CD14-positive monocyte (primary cell): ENCODE results near the gene SMAGP. TPM values are rescaled to one million over a fixed set of nuclear protein-coding genes. Genes with fewer than 3 reads are reported as not detected.
"Not testable (repeated sequence)": the region's sequence is repeated elsewhere in the genome, so short reads cannot be mapped to it uniquely, and the experiment has no call there.

Source experiments
- DNase-seq, 3 donors: peaks; one replicate each; pipeline ENCODE4 v3.0.0-alpha.2; 2011 to 2022
- H2AFZ ChIP-seq: 2 replicates; pipeline ENCODE4 v1.6.0; 2012; ENCODE audit warnings: mild to moderate bottlenecking, low read depth, low read length, inconsistent platforms; ENCODE audit not compliant: insufficient read depth, poor library complexity, severe bottlenecking
- H3K27ac ChIP-seq, 2 donors: 1 replicate in 1 of 2; 2 replicates in 1 of 2; pipeline ENCODE4 v1.5.1; 2012 to 2013; ENCODE audit warnings: low read length in 2 of 2, control low read depth in 1 of 2, inconsistent platforms in 1 of 2, low read depth in 1 of 2, mild to moderate bottlenecking in 1 of 2
- H3K27me3 ChIP-seq, 2 donors: one replicate each; pipeline versions ENCODE4 v1.6.0 to v1.6.1; 2011 to 2013; ENCODE audit warnings: low read length in 2 of 2; ENCODE audit not compliant: control insufficient read depth in 2 of 2, insufficient read depth in 2 of 2
- H3K36me3 ChIP-seq, 2 donors: replicated peaks in 1 of 2; 1 replicate in 1 of 2; 2 replicates in 1 of 2; pipeline versions ENCODE4 v1.5.1 to v1.6.1; 2012 to 2013; ENCODE audit warnings: low read length in 2 of 2, control low read depth in 1 of 2, inconsistent platforms in 1 of 2, mild to moderate bottlenecking in 1 of 2; ENCODE audit not compliant: insufficient read depth in 2 of 2, control insufficient read depth in 1 of 2
- H3K4me1 ChIP-seq, 2 donors: 1 replicate in 1 of 2; 2 replicates in 1 of 2; pipeline versions ENCODE4 v1.5.1 to v1.6.1; 2012 to 2013; ENCODE audit warnings: low read length in 2 of 2, control low read depth in 1 of 2, inconsistent platforms in 1 of 2, mild to moderate bottlenecking in 1 of 2, moderate library complexity in 1 of 2; ENCODE audit not compliant: insufficient read depth in 2 of 2, control insufficient read depth in 1 of 2
- H3K4me2 ChIP-seq: replicated peaks from 2 replicates; pipeline ENCODE3; 2012; ENCODE audit warnings: low read length, moderate library complexity, mild to moderate bottlenecking; ENCODE audit not compliant: poor library complexity, severe bottlenecking; ENCODE audit errors: extremely low read depth
- H3K4me3 ChIP-seq, 3 experiments: fragments of 200-600 bp in 1 of 3; sonication (generic) in 1 of 3; replicated peaks in 1 of 3; 1 replicate in 2 of 3; 2 replicates in 1 of 3; pipeline ENCODE4 v1.5.1; 2011 to 2013; ENCODE audit warnings: low read length in 3 of 3, mild to moderate bottlenecking in 3 of 3, control low read depth in 2 of 3, low read depth in 2 of 3, inconsistent platforms in 1 of 3, moderate library complexity in 1 of 3
- H3K79me2 ChIP-seq: 2 replicates; pipeline ENCODE4 v1.6.0; 2012; ENCODE audit warnings: mild to moderate bottlenecking, control low read depth, inconsistent platforms, low read length, moderate library complexity; ENCODE audit not compliant: insufficient read depth
- H3K9ac ChIP-seq: 2 replicates; pipeline ENCODE4 v1.6.0; 2017; ENCODE audit warnings: low read length, mild to moderate bottlenecking; ENCODE audit not compliant: insufficient read depth, poor library complexity, severe bottlenecking
- H3K9me3 ChIP-seq, 2 donors: replicated peaks in 1 of 2; 1 replicate in 1 of 2; 2 replicates in 1 of 2; pipeline versions ENCODE4 v1.5.1 to v1.6.1; 2012 to 2013; ENCODE audit warnings: low read length in 2 of 2, control low read depth in 1 of 2; ENCODE audit not compliant: control insufficient read depth in 1 of 2, insufficient read depth in 1 of 2
- H4K20me1 ChIP-seq: 2 replicates; pipeline ENCODE4 v1.6.0; 2012; ENCODE audit warnings: mild to moderate bottlenecking, low read length, control low read depth, moderate library complexity; ENCODE audit not compliant: insufficient read depth
- H3K27ac Mint-ChIP-seq, 7 donors: one replicate each; pipeline ENCODE4 v1.8.0; 2020; ENCODE audit warnings: mild to moderate bottlenecking in 7 of 7, mixed read lengths in 7 of 7, moderate library complexity in 6 of 7, inconsistent platforms in 2 of 7
- H3K27me3 Mint-ChIP-seq, 3 donors: one replicate each; pipeline ENCODE4 v1.8.0; 2021 to 2022; ENCODE audit warnings: low read depth in 3 of 3, mild to moderate bottlenecking in 3 of 3, mixed read lengths in 3 of 3, moderate library complexity in 3 of 3, inconsistent platforms in 1 of 3
- H3K36me3 Mint-ChIP-seq, 2 donors: one replicate each; pipeline ENCODE4 v1.8.0; 2020; ENCODE audit warnings: mixed read lengths in 2 of 2, inconsistent platforms in 1 of 2, mild to moderate bottlenecking in 1 of 2
- H3K4me1 Mint-ChIP-seq: one replicate; pipeline ENCODE4 v1.8.0; 2020; ENCODE audit warnings: mild to moderate bottlenecking, mixed read lengths
- H3K4me3 Mint-ChIP-seq, 2 donors: one replicate each; pipeline ENCODE4 v1.8.0; 2020; ENCODE audit warnings: mild to moderate bottlenecking in 2 of 2, mixed read lengths in 2 of 2, moderate library complexity in 1 of 2
- H3K9me3 Mint-ChIP-seq, 7 donors: one replicate each; pipeline ENCODE4 v1.8.0; 2020 to 2022; ENCODE audit warnings: mixed read lengths in 7 of 7, mild to moderate bottlenecking in 6 of 7, moderate library complexity in 6 of 7, inconsistent platforms in 2 of 7
- WGBS: methylation state at CpG from one replicate; pipeline ENCODE4 v1.1.5; 2013; ENCODE audit warnings: missing lambda C conversion rate; ENCODE audit not compliant: insufficient coverage; 5-methylcytosine and 5-hydroxymethylcytosine counted together
- intact Hi-C, 2 donors: fragments of 100-400 bp; cut with micrococcal nuclease; formaldehyde crosslinking; loops; one replicate each; pipeline versions ENCODE4 v1.15.0 to v1.15.1; 2023
- polyA plus RNA-seq, 3 donors: library from polyadenylated mRNA; depleted of rRNA in 1 of 3; unstranded in 2 of 3; stranded (reverse) in 1 of 3; fragments of 300-500 nt in 2 of 3; fragments of >200 nt in 1 of 3; fragmentation: Illumina TruSeq in 2 of 3; gene quantifications; 1 replicate in 2 of 3; 2 replicates in 1 of 3; pipeline ENCODE4 v1.2.3, GENCODE V29; 2012 to 2021
- TF ChIP-seq, protein P1 (sequence below): fragments of 200-600 bp; IDR thresholded peaks from one replicate; pipeline ENCODE4 v1.8.0; 2022; ENCODE audit warnings: antibody characterized with exemption, mild to moderate bottlenecking

SMAGP gene
- polyA plus RNA-seq, 3 donors, result 2.6 to 6.6 (median 3.0) TPM

DNA sequence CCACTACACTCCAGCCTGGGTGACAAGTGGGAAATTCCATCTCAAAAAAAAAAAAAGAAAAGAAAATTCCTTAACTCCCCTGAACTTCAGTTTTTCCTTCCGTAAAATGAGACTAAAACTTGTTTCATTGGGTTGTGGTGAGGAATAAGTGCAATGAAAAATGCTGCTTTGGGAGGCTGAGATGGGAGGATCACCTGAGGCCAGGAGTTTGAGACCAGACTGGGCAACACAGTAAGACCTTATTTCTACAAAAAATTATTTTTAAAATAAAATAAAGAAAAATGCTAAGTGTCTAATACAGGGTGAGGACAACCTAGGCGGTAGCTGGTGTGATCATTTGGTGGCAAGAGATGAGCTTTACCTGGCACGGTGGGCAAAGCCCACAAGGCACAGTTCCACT, 6.9 kb downstream of the SMAGP start:
- Histone ChIP-seq H3K79me2 (no peaks in the 10 kb centered on the region), H2AFZ (no peak overlapping the region), H3K4me1 (no peaks in the 10 kb centered on the region), H3K27ac (no peak overlapping the region), H3K9ac (no peak overlapping the region), H3K36me3 (no peaks in the 10 kb centered on the region), H3K27me3 (peaks cover 0 to 5% of the 10 kb centered on the region in 2 donors), H3K4me3 (no peak overlapping the region), H3K4me2 (no peak overlapping the region), H3K9me3 (no peaks in the 10 kb centered on the region), H4K20me1 (no peaks in the 10 kb centered on the region)
- Mint-ChIP-seq H3K36me3 (no peaks in the 10 kb centered on the region), H3K9me3 (no peaks in the 10 kb centered on the region), H3K27me3 (peaks cover 0 to 11% (median 9%) of the 10 kb centered on the region in 3 donors), H3K4me1 (peaks cover 6% of the 10 kb centered on the region), H3K27ac (no peak overlapping the region), H3K4me3 (no peak overlapping the region)
- WGBS, result no CpG with 5 or more reads among the region's 3 CpGs
- TF ChIP-seq, protein P1, sequence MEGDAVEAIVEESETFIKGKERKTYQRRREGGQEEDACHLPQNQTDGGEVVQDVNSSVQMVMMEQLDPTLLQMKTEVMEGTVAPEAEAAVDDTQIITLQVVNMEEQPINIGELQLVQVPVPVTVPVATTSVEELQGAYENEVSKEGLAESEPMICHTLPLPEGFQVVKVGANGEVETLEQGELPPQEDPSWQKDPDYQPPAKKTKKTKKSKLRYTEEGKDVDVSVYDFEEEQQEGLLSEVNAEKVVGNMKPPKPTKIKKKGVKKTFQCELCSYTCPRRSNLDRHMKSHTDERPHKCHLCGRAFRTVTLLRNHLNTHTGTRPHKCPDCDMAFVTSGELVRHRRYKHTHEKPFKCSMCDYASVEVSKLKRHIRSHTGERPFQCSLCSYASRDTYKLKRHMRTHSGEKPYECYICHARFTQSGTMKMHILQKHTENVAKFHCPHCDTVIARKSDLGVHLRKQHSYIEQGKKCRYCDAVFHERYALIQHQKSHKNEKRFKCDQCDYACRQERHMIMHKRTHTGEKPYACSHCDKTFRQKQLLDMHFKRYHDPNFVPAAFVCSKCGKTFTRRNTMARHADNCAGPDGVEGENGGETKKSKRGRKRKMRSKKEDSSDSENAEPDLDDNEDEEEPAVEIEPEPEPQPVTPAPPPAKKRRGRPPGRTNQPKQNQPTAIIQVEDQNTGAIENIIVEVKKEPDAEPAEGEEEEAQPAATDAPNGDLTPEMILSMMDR, result no peak
- DNase-seq, result no peak
- intact Hi-C loops, result loop anchor here in 1 of 2 donors (10.0 kb wide), 2 partner anchors 49 to 81 kb away; partner anchors contain the start of genes CELA1 and POU6F1

DNA sequence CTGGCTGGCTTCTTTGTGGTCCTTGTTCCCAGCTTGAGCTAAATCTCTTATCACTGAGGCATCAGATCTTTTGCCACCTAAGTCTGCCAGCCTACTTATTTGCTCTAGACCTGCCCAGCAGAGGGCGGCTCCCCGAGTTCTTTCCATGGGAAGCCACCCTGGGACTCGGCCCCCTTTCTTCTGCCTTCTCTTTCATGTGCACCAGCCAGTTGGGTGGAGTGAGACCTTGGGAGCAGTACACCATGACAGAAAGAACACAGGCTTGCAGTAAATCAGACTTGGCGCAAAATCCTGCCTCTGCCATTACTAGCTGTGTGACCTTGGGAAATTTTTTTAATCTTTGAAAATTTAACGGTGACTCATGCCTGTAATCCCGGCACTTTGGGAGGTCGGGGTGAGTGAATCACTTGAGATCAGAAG, 7.4 kb downstream of the SMAGP start:
- H3K27ac ChIP-seq, result no peak overlapping the region
- peaks cover 0 to under 1% of the 10 kb centered on the region in 2 donors for H3K27me3 ChIP-seq
- H3K27me3 Mint-ChIP-seq, result peaks cover 0 to 6% (median 6%) of the 10 kb centered on the region in 3 donors
- peak in 1 of 3 donors; percentile 49 for DNase-seq
- no peaks in the 10 kb centered on the region for H4K20me1 ChIP-seq
- H3K4me2 ChIP-seq, result no peak overlapping the region
- H3K27ac Mint-ChIP-seq, result peak overlapping the region in 1 of 7 donors; percentile 7
- H2AFZ ChIP-seq, result peak overlapping the region; percentile 17
- no peaks in the 10 kb centered on the region for H3K79me2 ChIP-seq
- H3K9me3 ChIP-seq, result no peaks in the 10 kb centered on the region
- H3K36me3 Mint-ChIP-seq, result no peaks in the 10 kb centered on the region
- H3K4me1 ChIP-seq, result no peaks in the 10 kb centered on the region
- H3K36me3 ChIP-seq, result no peaks in the 10 kb centered on the region
- intact Hi-C loops, result loop anchor here in 1 of 2 donors (10.0 kb wide), 2 partner anchors 48 to 82 kb away; partner anchors contain the start of genes CELA1 and POU6F1
- TF ChIP-seq, protein P1, result peak; percentile 45
- peaks cover 6% of the 10 kb centered on the region for H3K4me1 Mint-ChIP-seq
- H3K9me3 Mint-ChIP-seq, result no peaks in the 10 kb centered on the region
- H3K9ac ChIP-seq, result no peak overlapping the region
- WGBS, result 70% methylated on average over 2 of the region's 7 CpGs
- no peak overlapping the region for H3K4me3 ChIP-seq
- H3K4me3 Mint-ChIP-seq, result no peak overlapping the region

DNA sequence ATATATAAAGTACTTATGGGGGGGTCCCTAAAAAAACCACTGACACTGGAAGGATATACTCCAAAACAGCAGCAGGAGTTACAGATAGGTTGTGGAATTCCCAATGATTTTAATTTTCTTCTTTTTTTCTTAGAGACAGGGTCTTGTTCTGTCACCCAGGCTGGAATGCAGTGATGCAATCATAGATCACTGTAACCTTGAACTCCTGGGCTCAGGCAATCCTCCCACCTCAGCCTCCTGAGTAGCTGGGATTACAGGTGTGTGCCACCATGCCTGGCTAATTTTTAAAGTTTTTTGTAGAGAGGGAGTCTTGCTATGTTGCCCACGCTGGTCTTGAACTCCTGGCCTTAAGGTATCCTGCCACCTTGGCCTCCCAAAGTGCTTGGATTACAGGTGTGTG, 10.6 kb downstream of the SMAGP start:
- H3K36me3 ChIP-seq, H3K4me1 ChIP-seq, H3K27me3 Mint-ChIP-seq, H4K20me1 ChIP-seq, intact Hi-C loops, H3K27ac ChIP-seq, H3K36me3 Mint-ChIP-seq, H3K79me2 ChIP-seq, H3K4me1 Mint-ChIP-seq, H3K9me3 Mint-ChIP-seq, H3K4me3 Mint-ChIP-seq, H3K4me3 ChIP-seq, H3K4me2 ChIP-seq, H3K9me3 ChIP-seq, H3K9ac ChIP-seq, H3K27ac Mint-ChIP-seq, H2AFZ ChIP-seq, DNase-seq, H3K27me3 ChIP-seq: not testable (repeated sequence)
- 80% methylated on average over 1 of the region's 1 CpG for WGBS
